HG03066 (cell line): ENCODE measurements around the gene ERBB2.

Source experiments
- ATAC-seq: cut with Tn5 transposase; IDR thresholded peaks from one replicate; pipeline ENCODE4 v1.9.1; 2021; ENCODE audit warnings: low read depth; ENCODE audit not compliant: unreplicated experiment

The ERBB2 gene

DNA sequence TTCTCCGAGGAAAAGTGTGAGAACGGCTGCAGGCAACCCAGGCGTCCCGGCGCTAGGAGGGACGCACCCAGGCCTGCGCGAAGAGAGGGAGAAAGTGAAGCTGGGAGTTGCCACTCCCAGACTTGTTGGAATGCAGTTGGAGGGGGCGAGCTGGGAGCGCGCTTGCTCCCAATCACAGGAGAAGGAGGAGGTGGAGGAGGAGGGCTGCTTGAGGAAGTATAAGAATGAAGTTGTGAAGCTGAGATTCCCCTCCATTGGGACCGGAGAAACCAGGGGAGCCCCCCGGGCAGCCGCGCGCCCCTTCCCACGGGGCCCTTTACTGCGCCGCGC is at the start of gene ERBB2:
TSS of gene ERBB2 (plus strand) at position 247 of the 330 bp plus-strand sequence. CDS start 175 bp downstream, outside the sequence.
- ATAC-seq = no peak

DNA sequence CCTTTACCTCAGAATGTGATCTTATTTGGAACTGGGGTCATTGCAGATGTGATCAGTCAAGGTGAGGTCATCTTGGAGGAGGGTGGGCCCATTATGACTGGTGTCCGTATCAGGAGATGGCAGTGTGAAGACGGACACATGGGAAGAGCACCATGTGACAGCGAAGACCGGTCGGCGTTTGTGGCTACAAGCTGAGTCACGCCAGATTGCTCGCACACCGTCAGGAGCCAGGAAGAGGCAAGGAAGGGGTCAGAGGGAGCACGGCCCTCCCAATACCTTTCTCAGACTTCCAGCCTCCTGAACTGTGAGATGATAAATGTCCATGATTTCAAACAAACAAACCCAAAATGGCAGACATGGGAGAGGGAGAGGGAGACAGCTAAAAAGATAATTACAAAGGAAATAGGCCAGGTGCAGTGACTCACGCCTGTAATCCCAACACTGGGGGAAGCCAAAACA is 49.7 kb upstream of the ERBB2 start:
- no peak for ATAC-seq

DNA sequence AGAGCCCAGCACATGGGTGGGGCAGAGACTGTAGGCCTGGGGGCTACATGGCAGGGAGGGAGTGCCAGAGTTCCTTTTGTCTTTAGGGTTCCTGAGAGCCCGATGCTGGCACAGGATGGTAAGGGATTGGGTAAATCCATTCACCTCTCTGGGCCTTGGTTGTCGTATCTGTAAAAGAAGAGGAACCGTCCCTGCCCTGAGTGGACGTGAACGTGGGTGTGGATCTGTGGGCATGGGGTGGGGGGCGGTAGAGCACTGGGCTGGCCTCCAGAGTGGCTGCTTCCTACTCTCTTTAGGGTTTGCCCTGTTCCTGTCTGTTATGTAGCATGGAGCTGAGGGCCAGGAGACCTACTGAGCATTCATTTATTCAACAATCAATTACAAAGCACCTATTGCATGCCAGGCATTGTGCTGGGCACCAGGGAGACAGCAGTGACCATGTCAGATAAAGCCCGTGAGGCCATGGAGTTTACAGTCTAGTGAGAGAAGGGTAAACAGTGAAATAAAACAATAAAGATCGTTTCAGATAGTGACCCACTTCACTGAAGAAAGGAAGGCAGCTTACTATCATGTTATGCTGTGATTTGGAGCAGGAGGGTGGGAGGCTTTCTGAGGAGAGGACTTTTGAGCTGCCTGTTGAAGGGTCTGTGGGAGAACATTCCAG is 47.8 kb upstream of the ERBB2 start:
- ATAC-seq = no peak

DNA sequence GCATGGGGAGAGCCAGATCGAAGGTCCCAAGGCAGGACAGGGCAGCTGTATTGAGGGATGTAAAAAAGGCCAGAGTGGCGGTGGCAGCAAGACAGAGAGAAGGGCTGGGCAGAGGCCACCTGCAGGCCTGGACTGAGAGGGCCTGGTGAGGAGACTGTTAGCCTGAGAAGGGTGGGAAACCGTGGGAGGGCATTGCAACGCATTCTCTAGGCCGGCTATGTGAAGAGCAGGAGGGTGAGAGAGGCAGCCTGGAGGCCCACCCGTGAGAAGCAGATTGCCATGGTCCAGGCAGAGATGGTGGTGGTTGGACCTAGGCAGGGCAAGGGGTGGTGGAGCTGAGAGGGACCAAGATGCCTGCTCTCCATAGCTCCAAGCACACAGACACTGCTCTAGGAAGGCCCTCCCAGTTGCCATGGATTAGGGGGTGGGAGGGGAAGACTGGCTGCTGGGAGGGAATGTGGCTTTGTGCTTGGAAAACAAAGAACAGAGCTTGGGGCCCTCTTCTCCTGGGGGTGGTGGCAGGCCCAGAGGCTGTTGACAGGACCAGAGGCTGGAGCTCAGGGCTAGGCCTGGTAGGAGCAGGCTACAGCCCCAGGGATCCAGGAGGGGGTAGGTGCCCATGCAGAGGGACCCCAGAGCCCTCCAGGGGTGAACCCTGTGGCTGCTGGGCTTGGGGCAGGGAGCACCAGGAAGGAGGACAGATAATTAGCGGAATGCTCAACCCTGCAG is 47.1 kb upstream of the ERBB2 start:
- ATAC-seq = no peak

DNA sequence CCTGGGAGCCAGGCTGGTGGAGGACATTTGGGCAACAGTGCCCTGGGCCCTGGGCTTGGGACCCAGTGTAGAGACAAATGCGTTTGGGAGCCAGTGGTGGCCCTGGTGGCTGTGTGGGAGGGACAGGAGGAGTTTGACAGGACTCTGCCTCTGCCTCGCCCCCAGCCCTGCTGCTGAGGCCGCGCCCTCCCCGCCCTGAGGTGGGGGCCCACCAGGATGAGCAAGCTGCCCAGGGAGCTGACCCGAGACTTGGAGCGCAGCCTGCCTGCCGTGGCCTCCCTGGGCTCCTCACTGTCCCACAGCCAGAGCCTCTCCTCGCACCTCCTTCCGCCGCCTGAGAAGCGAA is 46.6 kb upstream of the ERBB2 start:
- ATAC-seq = no peak

DNA sequence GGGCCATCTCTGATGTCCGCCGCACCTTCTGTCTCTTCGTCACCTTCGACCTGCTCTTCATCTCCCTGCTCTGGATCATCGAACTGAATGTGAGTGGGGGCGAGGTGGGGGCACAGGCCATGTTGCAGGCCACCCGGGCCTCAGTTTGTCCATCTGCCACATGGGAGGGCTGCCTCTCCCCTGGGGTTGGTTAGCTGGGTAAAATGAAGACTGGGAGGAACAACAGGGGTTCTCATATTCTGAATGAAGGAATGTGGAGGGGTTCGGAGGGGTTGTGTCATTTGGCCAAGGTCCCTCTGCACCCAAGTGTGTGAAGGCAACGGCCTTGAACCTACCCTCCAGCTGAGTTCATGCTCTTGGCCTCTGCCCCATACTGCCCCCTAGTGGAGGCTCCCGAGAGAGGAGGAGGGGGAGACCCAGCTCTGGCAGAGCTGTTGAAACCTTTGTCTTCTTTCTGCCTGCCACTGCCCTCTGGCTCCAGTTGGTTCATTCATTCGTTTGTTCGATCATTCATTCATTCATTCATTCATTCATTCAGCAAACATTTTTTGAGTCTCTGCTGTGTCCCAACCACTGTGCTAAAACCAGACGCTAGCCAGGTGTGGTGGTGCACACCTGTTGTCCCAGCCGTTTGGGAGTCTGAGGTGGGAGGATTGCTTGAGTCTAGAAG is 46.1 kb upstream of the ERBB2 start:
- no peak for ATAC-seq

DNA sequence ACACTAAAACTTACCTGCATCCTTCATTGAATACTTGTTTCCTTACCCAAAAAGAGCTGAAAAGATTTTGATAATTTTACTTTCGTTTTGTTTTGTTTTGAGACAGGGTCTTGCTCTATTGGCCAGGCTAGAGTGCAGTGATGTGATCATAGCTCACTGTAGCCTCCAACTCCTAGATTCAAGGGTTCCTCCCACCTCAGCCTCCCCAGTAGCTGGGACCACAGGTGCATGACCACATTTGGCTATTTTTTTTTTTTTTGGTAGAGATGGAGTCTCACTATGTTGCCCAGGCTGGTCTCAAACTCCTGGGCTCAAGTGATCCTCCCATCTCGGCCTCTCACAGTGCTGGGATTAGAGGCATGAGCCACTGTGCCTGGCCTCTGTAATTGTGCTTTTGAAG is 44.8 kb upstream of the ERBB2 start:
- ATAC-seq = no peak

DNA sequence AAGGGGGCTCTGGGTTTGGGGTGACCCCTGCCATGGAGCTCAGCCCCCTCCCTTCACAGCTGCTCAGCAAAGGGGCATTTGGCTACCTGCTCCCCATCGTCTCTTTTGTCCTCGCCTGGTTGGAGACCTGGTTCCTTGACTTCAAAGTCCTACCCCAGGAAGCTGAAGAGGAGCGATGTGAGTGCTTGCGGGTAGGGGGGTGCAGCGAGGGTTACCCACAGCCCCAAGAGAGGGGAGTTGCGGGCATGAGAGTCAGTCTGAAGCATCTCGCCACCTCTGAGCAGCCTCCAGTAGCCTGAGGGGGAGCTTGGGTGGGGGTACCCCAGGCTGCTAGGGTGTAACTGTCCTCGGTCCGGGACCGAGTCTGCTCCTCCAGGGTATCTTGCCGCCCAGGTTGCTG is 41.5 kb upstream of the ERBB2 start:
- no peak for ATAC-seq

DNA sequence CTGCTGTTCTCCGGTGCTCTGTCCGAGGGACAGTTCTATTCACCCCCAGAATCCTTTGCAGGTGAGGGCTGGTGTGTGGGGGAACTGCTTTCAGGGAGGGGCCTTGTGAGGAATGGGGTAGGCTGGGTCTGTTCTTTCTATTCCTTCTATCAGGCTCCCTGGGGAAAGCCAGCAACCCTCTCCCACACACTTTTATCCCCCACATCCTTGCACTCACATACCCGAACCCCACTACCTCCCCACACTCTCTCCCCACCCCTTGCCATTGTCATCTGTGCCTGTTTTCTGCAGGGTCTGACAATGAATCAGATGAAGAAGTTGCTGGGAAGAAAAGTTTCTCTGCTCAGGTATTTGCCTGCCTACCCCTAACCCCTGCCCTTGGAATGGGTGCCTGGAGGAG is 41.1 kb upstream of the ERBB2 start:
- no peak for ATAC-seq

DNA sequence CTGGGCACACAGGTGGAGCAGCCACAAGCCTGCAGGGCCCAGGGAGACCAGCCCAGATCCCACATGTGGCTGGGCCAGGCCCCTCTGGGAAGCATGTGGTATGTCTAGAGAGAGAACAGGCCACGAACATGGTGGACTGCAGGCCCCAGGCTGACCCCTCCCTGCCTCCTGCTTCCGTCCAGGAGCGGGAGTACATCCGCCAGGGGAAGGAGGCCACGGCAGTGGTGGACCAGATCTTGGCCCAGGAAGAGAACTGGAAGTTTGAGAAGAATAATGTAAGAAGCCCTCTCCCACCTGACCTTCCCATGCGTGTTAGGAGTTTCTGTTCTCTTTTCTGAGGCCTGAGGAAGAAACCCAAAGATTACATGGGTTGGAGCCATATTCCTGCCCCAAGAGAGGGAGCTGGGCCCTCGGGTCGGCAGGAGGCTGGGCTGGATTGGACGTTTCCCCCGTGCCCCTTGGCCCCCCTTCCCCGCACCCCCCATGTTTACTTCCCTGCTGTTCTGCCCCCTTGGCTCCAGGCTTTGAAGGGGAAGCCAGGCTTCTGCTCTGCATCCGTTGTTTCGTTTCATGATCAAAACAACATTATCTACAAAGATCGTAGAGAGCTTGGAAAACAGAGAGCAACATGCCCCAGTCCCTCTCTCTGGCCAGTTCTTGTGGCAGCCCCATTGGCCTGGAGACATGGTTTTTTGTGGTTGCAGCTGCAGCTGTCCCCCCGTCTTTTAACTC is 40.4 kb upstream of the ERBB2 start:
- ATAC-seq = no peak

DNA sequence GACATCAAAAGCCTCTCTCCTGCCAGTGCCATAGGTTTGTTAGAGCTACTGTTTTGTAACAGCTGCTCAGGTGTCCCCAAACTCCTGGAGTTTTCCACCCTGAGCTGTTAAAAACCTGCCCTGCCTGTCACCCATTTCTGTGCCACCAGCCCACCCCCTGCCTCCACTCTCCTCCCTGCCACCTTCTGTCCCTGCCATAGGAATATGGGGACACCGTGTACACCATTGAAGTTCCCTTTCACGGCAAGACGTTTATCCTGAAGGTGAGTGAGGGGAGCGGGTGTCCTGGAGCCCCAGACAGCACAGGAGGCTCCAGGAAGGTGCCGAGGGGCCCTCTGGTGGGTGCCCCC is 39.9 kb upstream of the ERBB2 start:
- ATAC-seq = no peak

DNA sequence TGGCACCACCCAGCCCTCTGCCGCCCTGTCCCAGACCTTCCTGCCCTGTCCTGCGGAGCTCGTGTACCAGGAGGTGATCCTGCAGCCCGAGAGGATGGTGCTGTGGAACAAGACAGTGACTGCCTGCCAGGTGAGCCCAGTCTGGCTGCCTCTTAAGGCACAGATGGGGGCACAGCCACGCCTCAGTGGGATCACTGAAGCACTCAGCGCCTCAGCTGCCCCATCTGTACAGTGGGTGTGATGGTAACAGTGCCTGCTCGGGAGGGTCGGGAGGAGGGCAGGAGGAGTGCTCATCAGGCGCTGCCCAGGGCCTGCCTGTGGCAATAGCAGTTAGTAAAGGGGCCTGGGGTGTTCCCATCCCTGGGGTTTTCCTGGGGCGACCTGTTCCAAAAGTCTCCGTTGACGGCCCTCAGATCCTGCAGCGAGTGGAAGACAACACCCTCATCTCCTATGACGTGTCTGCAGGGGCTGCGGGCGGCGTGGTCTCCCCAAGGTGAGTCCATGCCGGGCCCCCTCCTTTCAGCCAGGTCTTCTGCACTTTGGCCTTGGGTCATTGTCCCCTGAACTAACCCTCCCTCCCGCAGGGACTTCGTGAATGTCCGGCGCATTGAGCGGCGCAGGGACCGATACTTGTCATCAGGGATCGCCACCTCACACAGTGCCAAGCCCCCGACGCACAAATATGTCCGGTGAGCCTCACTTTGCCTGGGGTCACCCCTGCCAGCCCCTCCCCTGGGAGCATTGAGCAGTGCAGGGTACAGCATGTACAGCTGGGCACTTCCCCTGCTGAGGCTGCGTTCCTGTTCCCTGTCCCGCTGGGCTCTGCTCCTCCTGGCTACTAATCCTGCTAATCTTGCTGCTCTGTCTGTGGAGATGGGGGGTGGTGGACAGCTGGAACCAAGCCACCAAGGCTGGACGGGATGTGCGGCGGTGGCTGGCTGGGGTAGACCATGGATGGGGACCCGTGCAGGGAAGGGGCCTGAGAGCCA is 39.2 kb upstream of the ERBB2 start:
- no peak for ATAC-seq

DNA sequence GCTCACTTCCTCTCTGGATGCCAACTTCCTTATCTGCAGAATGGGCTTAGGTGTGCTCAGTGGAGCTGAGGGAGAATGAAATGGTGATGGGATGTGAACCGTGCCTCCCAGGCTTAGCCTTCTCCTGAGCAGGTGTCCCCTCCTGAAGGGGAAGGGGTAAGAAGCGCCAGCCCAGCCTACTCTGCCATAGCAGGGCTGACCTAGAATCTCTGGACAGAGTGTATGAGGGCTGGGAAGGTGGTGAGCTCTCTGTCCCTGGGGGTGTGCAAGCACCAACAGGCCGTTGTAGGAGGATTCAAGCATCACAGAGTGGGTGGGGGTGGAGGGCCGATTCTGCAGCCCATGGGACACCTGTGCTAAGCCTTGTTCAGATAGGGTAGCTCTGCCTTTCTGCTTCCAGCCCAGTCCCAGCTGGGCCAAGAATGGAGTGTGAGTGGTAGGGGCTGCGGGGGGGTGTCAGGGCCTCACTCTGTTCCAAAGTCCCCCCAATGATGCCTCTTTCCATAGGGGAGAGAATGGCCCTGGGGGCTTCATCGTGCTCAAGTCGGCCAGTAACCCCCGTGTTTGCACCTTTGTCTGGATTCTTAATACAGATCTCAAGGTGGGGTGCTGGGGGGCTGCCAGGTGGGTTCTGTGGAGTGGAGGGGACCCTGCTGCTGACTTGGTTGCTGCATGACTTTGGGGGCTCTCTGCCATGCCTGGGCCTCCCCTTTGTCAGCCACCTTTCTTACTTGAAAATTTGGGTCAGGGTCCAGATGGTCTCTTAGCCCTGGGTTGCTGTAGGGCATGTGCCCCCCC is 37.9 kb upstream of the ERBB2 start:
- no peak for ATAC-seq

DNA sequence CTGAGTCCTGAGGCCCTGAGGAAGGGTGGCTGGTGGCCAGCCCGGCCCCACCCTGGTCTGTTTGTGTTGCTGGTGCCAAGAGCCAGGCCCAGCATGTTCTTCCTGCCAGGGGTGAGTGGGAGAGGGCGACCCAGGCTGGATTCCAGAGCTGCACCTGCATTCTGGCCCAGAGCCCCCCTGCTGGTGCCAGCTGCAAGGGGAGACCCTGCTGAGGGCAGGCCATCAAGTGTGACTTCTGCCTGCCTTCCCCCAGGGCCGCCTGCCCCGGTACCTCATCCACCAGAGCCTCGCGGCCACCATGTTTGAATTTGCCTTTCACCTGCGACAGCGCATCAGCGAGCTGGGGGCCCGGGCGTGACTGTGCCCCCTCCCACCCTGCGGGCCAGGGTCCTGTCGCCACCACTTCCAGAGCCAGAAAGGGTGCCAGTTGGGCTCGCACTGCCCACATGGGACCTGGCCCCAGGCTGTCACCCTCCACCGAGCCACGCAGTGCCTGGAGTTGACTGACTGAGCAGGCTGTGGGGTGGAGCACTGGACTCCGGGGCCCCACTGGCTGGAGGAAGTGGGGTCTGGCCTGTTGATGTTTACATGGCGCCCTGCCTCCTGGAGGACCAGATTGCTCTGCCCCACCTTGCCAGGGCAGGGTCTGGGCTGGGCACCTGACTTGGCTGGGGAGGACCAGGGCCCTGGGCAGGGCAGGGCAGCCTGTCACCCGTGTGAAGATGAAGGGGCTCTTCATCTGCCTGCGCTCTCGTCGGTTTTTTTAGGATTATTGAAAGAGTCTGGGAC is 37.1 kb upstream of the ERBB2 start:
- ATAC-seq = no peak

DNA sequence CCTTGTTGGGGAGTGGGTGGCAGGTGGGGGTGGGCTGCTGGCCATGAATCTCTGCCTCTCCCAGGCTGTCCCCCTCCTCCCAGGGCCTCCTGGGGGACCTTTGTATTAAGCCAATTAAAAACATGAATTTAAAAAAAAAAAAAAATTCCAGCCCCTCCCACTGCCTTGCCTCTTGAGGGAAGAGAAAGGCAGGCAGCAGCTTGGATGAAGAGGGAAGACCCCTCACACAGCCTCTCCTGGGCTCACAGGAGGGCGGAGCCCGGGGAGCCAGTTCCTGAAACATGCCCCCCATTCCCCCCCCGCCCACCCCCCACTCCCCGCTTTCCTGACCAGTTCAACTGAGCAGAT is 36.5 kb upstream of the ERBB2 start:
- ATAC-seq = no peak

DNA sequence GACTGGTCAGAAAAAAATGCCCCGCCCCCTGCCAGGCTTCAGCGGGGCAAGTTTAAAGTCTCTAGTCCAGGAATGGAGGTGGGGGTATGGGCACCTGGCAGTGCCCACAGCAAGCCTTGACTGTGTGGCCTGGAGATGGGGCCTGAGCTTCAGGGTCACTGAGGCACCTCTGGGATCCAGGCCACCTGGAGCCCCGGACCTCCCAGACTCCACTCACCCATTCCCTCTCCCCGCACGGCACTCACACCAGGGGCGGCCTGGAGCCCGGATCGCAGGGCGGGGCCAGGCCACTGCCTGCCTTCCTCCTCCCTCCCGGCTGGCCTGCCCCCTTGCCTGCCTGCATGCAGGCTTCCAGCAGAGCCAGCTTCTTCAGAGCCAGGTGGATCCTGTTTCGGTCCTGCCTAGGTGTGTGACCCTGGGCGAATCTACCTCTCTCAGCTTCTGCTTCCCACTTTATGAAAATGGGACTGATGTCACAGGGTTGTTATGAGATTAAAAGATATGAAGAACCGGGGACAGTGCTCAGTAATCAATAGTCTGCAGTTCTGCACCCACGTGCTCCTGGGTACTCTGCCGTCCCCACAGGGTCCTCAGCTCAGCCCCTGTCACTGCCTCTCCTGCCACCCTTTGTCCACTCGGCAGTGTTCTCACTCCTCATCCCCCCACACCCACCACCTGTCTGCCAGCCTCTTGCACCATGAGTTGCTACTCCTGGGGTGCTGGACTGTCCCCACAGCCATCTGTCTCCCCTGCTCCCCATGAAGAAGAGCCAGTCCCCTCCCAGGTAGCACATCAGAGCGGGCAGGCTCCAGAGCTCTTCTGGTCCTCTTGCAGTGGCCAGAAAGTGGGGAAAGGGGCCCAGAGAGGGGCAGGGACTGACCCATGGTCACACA is 35.9 kb upstream of the ERBB2 start:
- no peak for ATAC-seq

DNA sequence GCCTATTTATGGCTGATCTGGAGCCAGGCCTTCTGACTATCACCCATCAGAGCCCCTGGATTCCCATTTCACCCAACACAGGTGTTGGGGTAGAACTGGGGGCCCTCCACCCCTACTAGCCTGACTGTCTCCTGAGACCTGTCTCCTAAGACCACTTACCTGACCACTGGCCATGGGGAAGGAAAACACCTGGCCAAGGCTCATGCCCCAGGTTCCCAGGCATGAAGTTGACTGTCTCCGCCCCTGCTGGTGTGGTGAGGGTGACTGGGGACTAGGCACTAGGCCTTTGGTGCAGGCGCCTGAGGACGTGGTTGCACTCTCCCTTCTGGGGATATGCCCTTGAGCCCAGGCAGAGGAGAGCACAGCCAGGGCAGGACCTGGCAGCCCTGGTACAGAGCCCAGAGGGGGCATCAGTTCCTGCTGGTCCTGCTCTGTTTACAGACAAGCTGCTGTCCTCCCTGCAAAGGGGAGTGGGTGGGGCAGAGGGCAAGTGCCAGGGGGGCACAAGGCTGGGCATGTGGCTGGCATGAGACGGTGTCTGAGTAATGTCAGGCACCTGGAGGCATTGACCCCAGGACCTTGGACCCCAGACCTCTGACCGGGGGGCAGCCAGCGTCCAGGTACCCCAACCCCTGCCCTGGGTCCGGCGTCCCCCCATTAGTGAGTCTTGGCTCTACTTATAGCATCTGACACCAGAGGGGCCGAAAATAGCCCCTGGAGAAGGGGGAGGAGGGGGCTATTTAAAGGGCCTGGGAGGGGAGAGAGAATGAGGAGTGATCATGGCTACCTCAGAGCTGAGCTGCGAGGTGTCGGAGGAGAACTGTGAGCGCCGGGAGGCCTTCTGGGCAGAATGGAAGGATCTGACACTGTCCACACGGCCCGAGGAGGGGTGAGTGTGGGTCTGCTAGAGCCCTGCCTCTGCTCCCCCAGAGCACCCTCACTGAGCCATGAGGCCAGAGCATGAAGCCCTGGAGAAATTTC is 35.0 kb upstream of the ERBB2 start, which contains the start of gene TCAP:
TSS of gene TCAP (plus strand) at position 769 of the 981 bp plus-strand sequence. CDS start at position 780, 11 bp downstream.
- ATAC-seq = no peak
